ENCODE data around the gene STXBP5. TPM values are rescaled to one million over a fixed set of nuclear protein-coding genes. Genes with fewer than 3 reads are reported as not detected.

The STXBP5 gene
- total RNA-seq, 2 experiments from 2014 or later = 19.6 to 21.2 TPM

GRCh38 chr6:147416622-147417021 is 212.4 kb downstream of the STXBP5 start:
- Mint-ChIP-seq H3K4me3 (no peak overlapping the region), H3K9me3 (ENCODE audit: insufficient read depth) (no peaks in the 10 kb centered on the region), H3K4me1 (ENCODE audit: low read depth) (no peaks in the 10 kb centered on the region), H3K27ac (no peak overlapping the region), H3K27me3 (ENCODE audit: low read depth) (peaks cover 2% of the 10 kb centered on the region), H3K36me3 (ENCODE audit: low read depth) (no peaks in the 10 kb centered on the region)
- no peak for DNase-seq
- ATAC-seq = no peak
- CTCF ChIA-PET = no interaction called here
- POLR2A ChIA-PET = no interaction called here

DNA sequence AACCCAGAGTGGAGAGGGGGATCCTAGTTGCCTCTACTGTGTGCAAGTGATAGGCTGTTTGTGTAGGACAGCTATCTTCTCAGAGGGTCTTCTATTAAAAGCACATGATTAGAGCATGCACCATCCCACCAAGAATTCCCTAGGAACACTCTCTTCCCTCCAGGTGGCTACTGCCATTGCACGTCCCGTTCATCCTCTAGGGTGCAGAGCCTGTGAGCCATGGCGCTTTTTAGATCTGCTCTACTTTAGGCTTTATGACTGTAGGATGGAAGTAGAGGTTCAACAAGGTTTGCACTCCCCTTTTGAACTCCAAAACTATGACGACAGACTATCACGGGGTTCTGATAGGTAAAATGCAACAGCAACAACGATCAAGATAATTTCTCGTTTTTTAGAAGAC is 213.7 kb downstream of the STXBP5 start:
- ATAC-seq (no peak), DNase-seq (no peak)
- H3K27ac Mint-ChIP-seq = no peak overlapping the region
- H3K36me3 Mint-ChIP-seq (ENCODE audit: low read depth) = no peaks in the 10 kb centered on the region
- CTCF ChIA-PET = no interaction called here
- no peaks in the 10 kb centered on the region for H3K27me3 Mint-ChIP-seq (ENCODE audit: low read depth)
- POLR2A ChIA-PET = no interaction called here
- no peaks in the 10 kb centered on the region for H3K9me3 Mint-ChIP-seq (ENCODE audit: insufficient read depth)
- H3K4me1 Mint-ChIP-seq (ENCODE audit: low read depth) = no peaks in the 10 kb centered on the region
- no peak overlapping the region for H3K4me3 Mint-ChIP-seq

GRCh38 chr6:147418523-147418922 is 214.3 kb downstream of the STXBP5 start:
- no peak overlapping the region for H3K27ac Mint-ChIP-seq
- no peaks in the 10 kb centered on the region for H3K9me3 Mint-ChIP-seq (ENCODE audit: insufficient read depth)
- H3K4me1 Mint-ChIP-seq (ENCODE audit: low read depth) = peaks cover 2% of the 10 kb centered on the region
- DNase-seq (no peak), ATAC-seq (no peak)
- ChIA-PET POLR2A (no interaction called here), CTCF (no interaction called here)
- H3K36me3 Mint-ChIP-seq (ENCODE audit: low read depth) = no peaks in the 10 kb centered on the region
- H3K4me3 Mint-ChIP-seq = no peak overlapping the region
- H3K27me3 Mint-ChIP-seq (ENCODE audit: low read depth) = no peaks in the 10 kb centered on the region

- ATAC-seq = no peak
These were observed 217.7 kb downstream of the STXBP5 start for GRCh38 chr6:147421903-147422302.

GRCh38 chr6:147423111-147423510 is 218.9 kb downstream of the STXBP5 start:
- no peak overlapping the region for H3K27ac Mint-ChIP-seq
- no peaks in the 10 kb centered on the region for H3K27me3 Mint-ChIP-seq (ENCODE audit: low read depth)
- ChIA-PET CTCF (no interaction called here), POLR2A (no interaction called here)
- no peaks in the 10 kb centered on the region for H3K9me3 Mint-ChIP-seq (ENCODE audit: insufficient read depth)
- H3K4me3 Mint-ChIP-seq = no peak overlapping the region
- peaks cover 3% of the 10 kb centered on the region for H3K4me1 Mint-ChIP-seq (ENCODE audit: low read depth)
- ATAC-seq = no peak
- no peak for DNase-seq
- no peaks in the 10 kb centered on the region for H3K36me3 Mint-ChIP-seq (ENCODE audit: low read depth)

More at GRCh38 chr6:147421903-147422302, 217.7 kb downstream of the STXBP5 start:
- ChIA-PET CTCF (no interaction called here), POLR2A (no interaction called here)
- Mint-ChIP-seq H3K4me1 (ENCODE audit: low read depth) (peaks cover 3% of the 10 kb centered on the region), H3K36me3 (ENCODE audit: low read depth) (no peaks in the 10 kb centered on the region), H3K27ac (no peak overlapping the region), H3K4me3 (no peak overlapping the region), H3K9me3 (ENCODE audit: insufficient read depth) (no peaks in the 10 kb centered on the region), H3K27me3 (ENCODE audit: low read depth) (no peaks in the 10 kb centered on the region)
- DNase-seq = no peak

DNA sequence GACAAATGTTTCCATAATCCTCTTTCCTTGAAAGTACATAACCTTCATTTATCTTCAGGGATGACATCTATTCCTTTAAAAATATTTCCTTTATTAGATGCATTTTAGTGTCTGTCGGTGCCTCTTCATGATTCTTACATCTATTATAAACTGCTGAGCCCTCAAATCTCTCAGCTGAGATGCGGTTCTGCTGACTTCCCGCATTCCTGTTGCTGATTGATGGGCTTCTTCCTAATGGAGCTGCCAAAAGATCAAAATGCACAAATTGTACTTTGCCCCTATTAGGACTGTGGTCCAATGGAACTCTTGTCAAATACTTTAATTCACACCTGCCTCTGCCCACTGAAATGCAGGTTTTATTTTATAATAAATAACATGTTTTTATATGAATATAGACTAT is 225.6 kb downstream of the STXBP5 start:
- Mint-ChIP-seq H3K27me3 (ENCODE audit: low read depth) (no peaks in the 10 kb centered on the region), H3K36me3 (ENCODE audit: low read depth) (no peaks in the 10 kb centered on the region), H3K4me3 (no peak overlapping the region), H3K4me1 (ENCODE audit: low read depth) (no peaks in the 10 kb centered on the region), H3K9me3 (ENCODE audit: insufficient read depth) (no peaks in the 10 kb centered on the region), H3K27ac (no peak overlapping the region)
- DNase-seq (no peak), ATAC-seq (no peak)
- ChIA-PET POLR2A (no interaction called here), CTCF (no interaction called here)

DNA sequence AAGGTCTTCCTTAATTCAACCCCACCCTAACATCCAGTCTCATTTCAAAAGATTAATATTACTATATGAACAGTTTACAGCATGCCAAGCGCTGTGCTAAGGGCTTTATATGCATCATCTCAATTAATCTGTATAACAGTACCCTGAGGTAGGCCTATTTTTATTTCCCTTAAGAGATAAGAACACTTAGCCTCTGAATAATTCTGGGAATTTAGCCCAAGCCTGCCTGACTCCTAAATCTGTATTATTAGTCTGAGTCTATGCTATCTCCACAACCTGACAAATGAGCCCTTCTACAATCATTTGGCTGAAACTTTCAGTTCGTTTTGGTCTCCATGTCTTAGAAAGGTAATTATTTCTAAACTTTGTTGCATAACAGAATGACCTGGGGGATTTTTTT is 226.6 kb downstream of the STXBP5 start:
- H3K4me1 Mint-ChIP-seq (ENCODE audit: low read depth) = no peaks in the 10 kb centered on the region
- no peak overlapping the region for H3K27ac Mint-ChIP-seq
- no peak overlapping the region for H3K4me3 Mint-ChIP-seq
- no peaks in the 10 kb centered on the region for H3K27me3 Mint-ChIP-seq (ENCODE audit: low read depth)
- no peaks in the 10 kb centered on the region for H3K36me3 Mint-ChIP-seq (ENCODE audit: low read depth)
- CTCF ChIA-PET = no interaction called here
- H3K9me3 Mint-ChIP-seq (ENCODE audit: insufficient read depth) = no peaks in the 10 kb centered on the region
- DNase-seq (no peak), ATAC-seq (no peak)
- POLR2A ChIA-PET = no interaction called here

DNA sequence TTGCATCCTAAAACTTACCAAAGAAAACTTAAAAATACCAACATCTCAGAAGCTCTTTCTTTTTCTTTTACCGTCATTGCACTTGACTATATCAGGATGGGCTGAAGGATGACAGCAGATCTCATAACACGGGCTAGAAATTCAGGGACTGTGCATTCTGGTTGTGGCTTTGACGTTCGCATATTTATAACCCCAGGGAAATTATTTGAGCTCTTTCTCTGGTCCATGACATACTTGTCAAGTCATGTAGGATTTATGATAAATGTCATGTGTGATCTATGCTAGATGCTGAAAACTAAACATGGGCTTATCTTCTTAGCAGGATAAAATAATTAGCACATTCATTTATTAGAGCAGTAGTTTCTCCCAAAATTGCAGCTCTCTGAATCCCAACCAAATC is 229.9 kb downstream of the STXBP5 start:
- Mint-ChIP-seq H3K4me3 (no peak overlapping the region), H3K27me3 (ENCODE audit: low read depth) (no peaks in the 10 kb centered on the region), H3K36me3 (ENCODE audit: low read depth) (no peaks in the 10 kb centered on the region), H3K27ac (no peak overlapping the region), H3K4me1 (ENCODE audit: low read depth) (no peaks in the 10 kb centered on the region), H3K9me3 (ENCODE audit: insufficient read depth) (no peaks in the 10 kb centered on the region)
- no peak for ATAC-seq
- ChIA-PET CTCF (no interaction called here), POLR2A (no interaction called here)
- DNase-seq = no peak

- POLR2A ChIA-PET = no interaction called here
- Mint-ChIP-seq H3K9me3 (ENCODE audit: insufficient read depth) (no peaks in the 10 kb centered on the region), H3K27ac (no peak overlapping the region), H3K4me1 (ENCODE audit: low read depth) (no peaks in the 10 kb centered on the region), H3K4me3 (no peak overlapping the region), H3K27me3 (ENCODE audit: low read depth) (no peaks in the 10 kb centered on the region), H3K36me3 (ENCODE audit: low read depth) (no peaks in the 10 kb centered on the region)
- no peak for ATAC-seq
- DNase-seq = no peak
- CTCF ChIA-PET = no interaction called here
These were observed 230.3 kb downstream of the STXBP5 start for GRCh38 chr6:147434516-147434915.

DNA sequence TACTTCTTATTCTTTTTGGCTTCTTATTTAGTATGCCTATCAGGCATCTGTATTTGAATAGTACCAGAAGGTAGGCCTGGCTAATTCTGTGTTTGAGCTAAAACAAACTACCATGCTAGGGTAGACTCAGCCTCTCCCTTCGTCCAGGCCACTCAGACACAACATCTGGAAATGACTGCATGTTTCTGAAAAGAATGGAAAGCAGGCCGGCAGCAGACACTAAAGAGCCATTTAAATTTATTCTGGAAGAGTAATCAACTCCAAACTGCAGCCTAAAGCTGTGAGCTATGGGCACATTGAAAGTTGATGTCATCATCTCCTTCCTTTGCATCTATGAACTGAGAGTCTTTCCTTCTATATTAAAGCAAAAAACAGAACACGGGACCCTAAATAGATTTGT is 233.4 kb downstream of the STXBP5 start:
- ChIA-PET CTCF (no interaction called here), POLR2A (no interaction called here)
- H3K4me1 Mint-ChIP-seq (ENCODE audit: low read depth) = no peaks in the 10 kb centered on the region
- DNase-seq (no peak), ATAC-seq (no peak)
- no peaks in the 10 kb centered on the region for H3K36me3 Mint-ChIP-seq (ENCODE audit: low read depth)
- no peaks in the 10 kb centered on the region for H3K27me3 Mint-ChIP-seq (ENCODE audit: low read depth)
- no peak overlapping the region for H3K27ac Mint-ChIP-seq
- no peak overlapping the region for H3K4me3 Mint-ChIP-seq
- H3K9me3 Mint-ChIP-seq (ENCODE audit: insufficient read depth) = no peaks in the 10 kb centered on the region

GRCh38 chr6:147438758-147439528 is 234.7 kb downstream of the STXBP5 start:
- H3K9me3 Mint-ChIP-seq (ENCODE audit: insufficient read depth) = no peaks in the 10 kb centered on the region
- H3K27me3 Mint-ChIP-seq (ENCODE audit: low read depth) = no peaks in the 10 kb centered on the region
- H3K4me1 Mint-ChIP-seq (ENCODE audit: low read depth) = no peaks in the 10 kb centered on the region
- POLR2A ChIA-PET = no interaction called here
- ATAC-seq (no peak), DNase-seq (no peak)
- no peak overlapping the region for H3K4me3 Mint-ChIP-seq
- no peak overlapping the region for H3K27ac Mint-ChIP-seq
- CTCF ChIA-PET = no interaction called here
- no peaks in the 10 kb centered on the region for H3K36me3 Mint-ChIP-seq (ENCODE audit: low read depth)
